ENCODE data around the gene ABCB11. TPM values are rescaled to one million over a fixed set of nuclear protein-coding genes. Genes with fewer than 3 reads are reported as not detected.

The ABCB11 gene
- total RNA-seq, 4 donors from 2014 or later = 0.10 to 0.24 (median 0.12) TPM; not detected in 1

DNA sequence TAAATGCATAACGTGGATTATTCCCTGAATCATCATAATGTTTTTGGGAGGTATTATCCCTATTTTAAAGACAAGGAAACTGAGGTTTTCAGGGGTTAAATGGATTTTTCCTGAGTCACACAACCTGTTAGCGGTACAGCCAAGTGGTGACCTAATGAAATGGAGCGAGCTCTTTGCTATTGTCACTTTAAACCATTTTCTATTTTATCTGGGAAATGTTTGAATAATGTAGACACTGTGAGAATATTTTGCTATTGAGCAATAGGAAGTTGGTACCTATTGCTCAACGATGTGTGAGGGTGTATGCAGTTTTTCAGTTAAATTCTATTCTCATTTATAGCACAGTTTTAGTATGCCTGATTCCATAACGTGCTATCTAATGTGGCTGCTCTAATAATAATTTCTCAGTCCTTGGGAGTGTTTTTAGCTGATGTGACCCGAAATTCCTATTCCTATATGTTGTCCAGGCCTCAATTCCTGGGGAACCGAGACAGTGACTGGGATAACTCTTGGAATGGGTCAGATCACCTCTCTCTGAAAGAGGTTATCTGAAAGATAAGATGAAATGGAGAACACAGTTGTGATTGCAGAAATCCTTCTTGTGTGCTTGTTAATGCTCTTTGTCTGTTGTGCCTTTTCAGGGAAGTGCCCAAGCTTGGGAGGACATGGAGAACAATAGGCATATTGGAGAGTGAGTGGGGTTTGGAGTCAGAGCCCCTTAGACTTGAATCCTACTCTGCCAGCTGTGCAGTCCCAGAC lies 38.4 kb downstream of the ABCB11 start:
- Histone ChIP-seq H3K27ac (no peak overlapping the region), H3K36me3 (no peaks in the 10 kb centered on the region), H3K27me3 (no peaks in the 10 kb centered on the region), H3K4me3 (no peak overlapping the region), H3K9me3 (no peaks in the 10 kb centered on the region), H3K4me1 (no peaks in the 10 kb centered on the region)
- in situ Hi-C loops (cut with MboI; ENCODE audit: low sequenced_read_pairs in 4 of 4) = no loop called here
- DNase-seq (no peak), ATAC-seq (no peak)
- no peak for TF ChIP-seq POLR2A (IDR thresholded peaks at IDR 0.05)
- TF ChIP-seq, protein P1, sequence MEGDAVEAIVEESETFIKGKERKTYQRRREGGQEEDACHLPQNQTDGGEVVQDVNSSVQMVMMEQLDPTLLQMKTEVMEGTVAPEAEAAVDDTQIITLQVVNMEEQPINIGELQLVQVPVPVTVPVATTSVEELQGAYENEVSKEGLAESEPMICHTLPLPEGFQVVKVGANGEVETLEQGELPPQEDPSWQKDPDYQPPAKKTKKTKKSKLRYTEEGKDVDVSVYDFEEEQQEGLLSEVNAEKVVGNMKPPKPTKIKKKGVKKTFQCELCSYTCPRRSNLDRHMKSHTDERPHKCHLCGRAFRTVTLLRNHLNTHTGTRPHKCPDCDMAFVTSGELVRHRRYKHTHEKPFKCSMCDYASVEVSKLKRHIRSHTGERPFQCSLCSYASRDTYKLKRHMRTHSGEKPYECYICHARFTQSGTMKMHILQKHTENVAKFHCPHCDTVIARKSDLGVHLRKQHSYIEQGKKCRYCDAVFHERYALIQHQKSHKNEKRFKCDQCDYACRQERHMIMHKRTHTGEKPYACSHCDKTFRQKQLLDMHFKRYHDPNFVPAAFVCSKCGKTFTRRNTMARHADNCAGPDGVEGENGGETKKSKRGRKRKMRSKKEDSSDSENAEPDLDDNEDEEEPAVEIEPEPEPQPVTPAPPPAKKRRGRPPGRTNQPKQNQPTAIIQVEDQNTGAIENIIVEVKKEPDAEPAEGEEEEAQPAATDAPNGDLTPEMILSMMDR (IDR thresholded peaks at IDR 0.05 in 4 of 5, conservative IDR thresholded peaks at IDR 0.05 in 1 of 5) = no peak
- intact Hi-C loops (cut with DNase I; ENCODE audit: low total_unique reads) = no loop called here

DNA sequence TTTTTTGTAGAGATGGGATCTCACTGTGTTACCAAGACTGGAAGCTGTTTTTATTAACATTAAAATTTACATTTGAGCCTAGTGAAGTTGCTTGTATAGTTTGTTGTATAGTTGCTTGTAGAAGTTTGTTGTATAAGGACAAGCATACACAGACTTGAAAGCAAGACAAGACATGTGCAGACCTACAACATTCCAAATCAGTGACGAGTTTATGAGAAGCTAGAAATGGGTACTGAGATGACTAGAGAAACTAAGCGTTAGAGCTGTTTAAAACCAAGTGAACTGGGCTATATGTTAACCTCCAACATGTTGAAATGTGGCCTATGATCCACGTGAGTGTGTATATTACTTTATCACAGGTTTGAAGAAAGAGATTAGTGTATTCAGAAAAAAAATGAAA lies 39.1 kb downstream of the ABCB11 start:
- Histone ChIP-seq H3K36me3 (no peaks in the 10 kb centered on the region), H3K9me3 (no peaks in the 10 kb centered on the region), H3K4me1 (no peaks in the 10 kb centered on the region), H3K27me3 (no peaks in the 10 kb centered on the region), H3K4me3 (no peak overlapping the region), H3K27ac (no peak overlapping the region)
- ATAC-seq = no peak
- no peak for TF ChIP-seq POLR2A (IDR thresholded peaks at IDR 0.05)
- TF ChIP-seq, protein P1 (IDR thresholded peaks at IDR 0.05 in 4 of 5, conservative IDR thresholded peaks at IDR 0.05 in 1 of 5) = no peak
- DNase-seq = no peak
- in situ Hi-C loops (cut with MboI; ENCODE audit: low sequenced_read_pairs in 4 of 4) = no loop called here
- intact Hi-C loops (cut with DNase I; ENCODE audit: low total_unique reads) = no loop called here

DNA sequence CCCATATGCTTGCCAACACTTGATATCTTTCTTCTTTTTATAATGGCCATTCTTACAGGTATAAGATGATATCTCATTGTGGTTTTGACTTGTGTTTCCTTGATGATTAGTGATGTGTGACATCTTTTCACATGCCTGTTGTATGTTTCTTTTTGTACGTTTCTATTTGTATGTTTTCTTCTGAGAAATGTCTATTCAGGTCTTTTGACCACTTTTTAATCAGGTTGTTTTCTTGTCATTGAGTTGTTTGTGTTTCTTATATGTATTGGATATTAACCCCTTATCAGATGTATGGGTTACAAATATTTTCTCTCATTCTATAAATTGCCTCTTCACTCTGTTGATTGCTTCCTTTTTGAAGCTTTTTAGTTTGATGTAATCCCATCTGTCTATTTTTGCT lies 42.4 kb downstream of the ABCB11 start:
- TF ChIP-seq, protein P1 (IDR thresholded peaks at IDR 0.05 in 4 of 5, conservative IDR thresholded peaks at IDR 0.05 in 1 of 5) = no peak
- no peak for TF ChIP-seq POLR2A (IDR thresholded peaks at IDR 0.05)
- H3K4me1 ChIP-seq = no peaks in the 10 kb centered on the region
- no peaks in the 10 kb centered on the region for H3K36me3 ChIP-seq
- no peaks in the 10 kb centered on the region for H3K9me3 ChIP-seq
- DNase-seq (no peak), ATAC-seq (no peak)
- no peaks in the 10 kb centered on the region for H3K27me3 ChIP-seq
- no peak overlapping the region for H3K27ac ChIP-seq
- intact Hi-C loops (cut with DNase I; ENCODE audit: low total_unique reads) = no loop called here
- no peak overlapping the region for H3K4me3 ChIP-seq
- in situ Hi-C loops (cut with MboI; ENCODE audit: low sequenced_read_pairs in 4 of 4) = no loop called here

GRCh38 chr2:168986398-168986943 lies 44.7 kb downstream of the ABCB11 start:
- ATAC-seq = no peak
- TF ChIP-seq, protein P1 (IDR thresholded peaks at IDR 0.05 in 4 of 5, conservative IDR thresholded peaks at IDR 0.05 in 1 of 5) = no peak
- TF ChIP-seq POLR2A (IDR thresholded peaks at IDR 0.05) = no peak

More at GRCh38 chr2:168986398-168986943, 44.7 kb downstream of the ABCB11 start:
- no peak overlapping the region for H3K27ac ChIP-seq
- intact Hi-C loops (cut with DNase I; ENCODE audit: low total_unique reads) = no loop called here
- no peaks in the 10 kb centered on the region for H3K36me3 ChIP-seq
- H3K27me3 ChIP-seq = no peaks in the 10 kb centered on the region
- no peaks in the 10 kb centered on the region for H3K9me3 ChIP-seq
- DNase-seq = no peak
- in situ Hi-C loops (cut with MboI; ENCODE audit: low sequenced_read_pairs in 4 of 4) = no loop called here
- H3K4me3 ChIP-seq = no peak overlapping the region
- no peaks in the 10 kb centered on the region for H3K4me1 ChIP-seq

Measured in gastrocnemius medialis (tissue), 4 donors.